Occipital lobe (tissue), 2 donors: ENCODE results near the gene ENDOG. TPM values are rescaled to one million over a fixed set of nuclear protein-coding genes. Genes with fewer than 3 reads are reported as not detected.
"Not testable (repeated sequence)": the region's sequence is repeated elsewhere in the genome, so short reads cannot be mapped to it uniquely, and the experiment has no call there.

Source experiments
- DNase-seq: peaks from one replicate; lab custom pipeline; 2025; lab: John Stamatoyannopoulos, UW
- total RNA-seq: library from RNA; depleted of rRNA; stranded (reverse); fragments of >200 nt; gene quantifications from one replicate; pipeline ENCODE4 v1.2.3, GENCODE V29; 2014

Gene ENDOG
- 21.1 TPM for total RNA-seq

GRCh38 chr9:128818099-128818838 lies at the start of gene ENDOG:
TSS of gene ENDOG (plus strand) at chr9:128818500. CDS start at chr9:128818685, 185 bp downstream.
- DNase-seq = peak; percentile 94

- no peak for DNase-seq
Observed at GRCh38 chr9:128768606-128769005, 49.7 kb upstream of the ENDOG start.

DNA sequence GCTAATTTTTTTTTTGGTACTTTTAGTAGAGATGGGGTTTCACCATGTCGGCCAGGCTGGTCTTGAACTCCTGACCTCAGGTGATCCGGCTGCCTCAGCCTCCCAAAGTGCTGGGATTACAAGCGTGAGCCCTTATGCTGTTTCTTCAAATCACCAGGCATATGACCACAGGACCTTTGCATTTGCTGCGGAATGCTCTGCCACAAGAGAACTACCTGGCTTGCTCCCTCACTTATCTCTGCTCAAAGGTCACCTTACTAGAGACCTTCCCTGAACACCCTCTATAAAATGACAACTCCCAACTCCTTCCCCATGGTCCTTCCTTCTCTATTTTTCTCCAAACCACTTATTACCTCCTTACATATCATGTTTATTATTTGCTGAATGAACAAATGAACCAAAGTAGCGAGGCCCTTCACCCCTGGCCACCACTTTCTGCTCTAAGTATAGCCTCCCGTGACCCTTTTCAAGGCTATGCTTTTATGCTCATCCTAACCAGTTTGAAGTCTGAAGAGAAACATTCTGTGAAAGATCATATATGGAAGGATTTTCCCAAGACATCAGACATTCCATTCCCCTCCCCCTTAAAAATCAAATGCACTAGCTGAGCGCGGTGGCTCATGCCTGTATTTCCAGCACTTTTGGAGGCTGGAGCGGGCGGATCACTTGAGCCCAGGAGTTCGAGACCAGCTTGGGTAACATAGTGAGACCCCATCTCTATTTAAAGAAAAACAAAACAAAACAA lies 47.8 kb upstream of the ENDOG start:
- no peak for DNase-seq

- DNase-seq = no peak
Observed at GRCh38 chr9:128771094-128771721, 47.1 kb upstream of the ENDOG start.

DNA sequence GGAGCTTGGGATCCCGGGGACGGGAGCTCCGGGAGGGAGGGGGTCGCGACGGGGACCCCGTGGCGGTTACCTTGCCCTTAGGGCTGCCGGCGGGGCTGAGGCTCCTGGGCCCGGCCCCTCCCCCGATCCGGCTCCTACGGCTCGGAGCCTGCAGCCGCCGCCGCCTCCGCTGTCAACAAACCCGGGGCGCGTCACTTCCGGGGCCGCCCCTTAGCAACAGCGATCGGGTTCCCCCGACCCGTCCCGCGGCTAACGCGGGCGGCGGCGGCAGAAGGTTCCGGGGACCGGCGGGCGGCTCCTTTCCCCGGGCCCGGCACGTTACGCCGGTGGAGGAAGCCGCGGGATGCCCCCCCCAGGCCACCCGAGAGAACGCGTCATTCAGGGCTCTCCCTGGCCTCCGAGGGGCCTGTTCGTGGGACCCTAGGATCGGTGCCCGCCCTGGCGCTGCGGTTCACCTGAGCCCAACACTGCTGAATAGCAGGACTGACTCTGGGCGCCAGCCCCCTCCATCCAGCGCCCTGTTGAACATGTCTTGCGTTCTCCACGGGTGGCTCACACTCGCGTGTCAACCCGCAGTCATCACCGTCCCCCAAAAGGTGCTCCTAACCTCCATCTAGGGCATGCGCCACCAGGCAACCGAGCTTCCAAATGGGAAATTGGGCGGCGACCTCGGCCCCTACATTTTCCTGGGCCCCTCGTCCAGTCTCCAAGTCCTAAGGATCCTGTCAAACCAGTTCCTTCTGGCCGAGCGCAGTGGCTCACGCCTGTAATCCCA lies 46.4 kb upstream of the ENDOG start, which contains the start of gene ZER1:
Gene ZER1, minus strand, starts transcription at position 183 of the 775 bp plus-strand sequence. CDS start 16,362 bp downstream, outside the sequence.
- peak; percentile 87 for DNase-seq

DNA sequence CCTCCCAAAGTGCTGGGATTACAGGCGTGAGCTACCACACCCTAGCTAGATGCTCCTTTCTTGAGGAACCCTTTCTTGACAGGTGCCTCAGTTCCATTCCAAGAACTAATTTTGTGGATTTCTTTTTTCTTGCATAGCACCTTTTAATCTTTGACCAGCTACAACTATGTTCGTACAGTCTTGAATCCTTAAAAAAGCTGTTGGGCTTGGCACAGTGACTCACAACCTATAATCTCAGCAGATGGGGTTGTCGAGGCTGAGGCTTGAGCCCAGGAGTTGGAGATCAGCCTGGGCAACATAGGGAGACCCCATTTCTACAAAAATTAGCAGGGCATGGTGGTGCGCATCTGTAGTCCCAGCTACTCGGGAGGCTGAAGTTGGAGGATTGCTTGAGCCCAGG lies 45.3 kb upstream of the ENDOG start:
- no peak for DNase-seq

DNA sequence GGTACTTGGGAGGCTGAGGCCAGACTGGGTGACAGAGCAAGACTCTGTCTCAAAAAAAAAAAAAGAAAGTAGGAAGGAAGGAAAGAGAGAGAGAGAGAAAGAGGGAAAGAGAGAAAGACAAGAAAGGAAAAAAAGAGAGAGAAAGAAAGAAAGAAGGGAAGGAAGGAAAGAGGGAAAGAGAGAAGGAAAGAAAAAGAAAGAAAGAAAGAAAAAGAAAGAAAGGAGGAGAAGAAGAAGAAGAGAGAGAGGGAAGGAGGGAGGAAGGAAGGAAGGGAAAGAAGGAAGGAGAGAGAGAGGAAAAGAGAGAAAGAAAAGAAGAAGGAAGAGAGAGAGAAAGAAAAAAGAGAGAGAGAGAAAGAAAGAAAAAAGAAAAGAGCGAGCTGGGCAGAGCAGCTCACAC lies 43.5 kb upstream of the ENDOG start:
- no peak for DNase-seq

- DNase-seq = not testable (repeated sequence)
Observed at GRCh38 chr9:128780093-128780492, 38.2 kb upstream of the ENDOG start.

DNA sequence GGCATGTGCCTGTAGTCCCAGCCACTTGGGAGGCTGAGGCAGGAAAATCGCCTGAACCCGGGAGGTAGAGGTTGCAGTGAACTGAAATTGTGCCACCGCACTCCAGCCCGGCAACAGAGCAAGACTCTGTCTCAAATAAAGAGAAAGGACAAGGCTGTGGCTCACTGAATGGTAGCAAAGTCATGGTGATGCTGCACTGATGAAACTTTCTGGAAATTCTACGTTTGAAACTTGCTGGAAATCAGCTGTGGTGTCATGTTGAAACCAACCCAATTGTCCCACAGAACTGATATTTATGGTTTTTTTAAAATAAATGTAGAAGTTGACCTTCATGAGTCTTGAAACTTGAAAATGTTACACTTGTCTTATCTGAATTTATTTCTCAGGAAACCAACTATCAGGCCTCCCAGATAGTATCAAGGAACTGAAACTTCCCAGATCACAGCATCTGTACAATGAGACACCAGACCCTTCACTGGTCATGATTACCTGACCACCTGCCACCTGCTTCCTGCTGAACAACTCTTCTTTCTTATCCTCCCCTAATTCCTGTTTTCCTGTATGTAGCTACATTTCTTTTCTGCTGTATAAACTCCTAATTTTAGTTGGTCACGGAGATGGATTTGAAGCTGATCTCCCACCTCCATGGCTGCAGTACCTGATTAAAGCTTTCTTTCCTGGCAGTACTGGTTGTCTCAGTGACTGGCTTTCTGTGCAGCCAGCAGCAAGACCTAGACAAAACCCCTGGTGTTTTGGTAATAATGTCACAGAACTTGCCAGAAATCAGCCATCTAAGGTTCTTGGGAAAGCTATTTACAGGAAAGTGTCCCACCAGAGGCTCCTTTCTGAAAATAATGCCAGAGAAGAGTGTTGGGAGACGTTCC lies 36.9 kb upstream of the ENDOG start:
- no peak for DNase-seq

- DNase-seq = no peak
Observed at GRCh38 chr9:128782669-128783068, 35.6 kb upstream of the ENDOG start.

DNA sequence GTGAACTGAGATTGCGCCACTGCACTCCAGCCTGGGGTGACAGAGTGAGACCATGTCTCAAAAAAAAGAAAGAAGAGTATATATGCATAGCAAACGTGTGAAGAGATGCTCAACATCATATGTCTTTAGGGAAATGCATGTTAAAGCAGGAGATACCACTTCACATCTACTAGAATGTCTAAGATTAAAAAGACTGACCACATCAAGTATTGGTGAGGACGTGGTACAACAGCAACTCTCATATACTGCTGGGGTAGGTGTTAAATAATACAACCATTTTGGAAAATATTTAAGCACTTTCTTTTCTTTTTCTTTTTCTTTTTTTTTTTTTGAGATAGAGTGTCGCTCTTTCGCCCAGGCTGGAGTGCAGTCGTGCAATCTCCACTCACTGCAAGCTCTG lies 32.9 kb upstream of the ENDOG start:
- no peak for DNase-seq

DNA sequence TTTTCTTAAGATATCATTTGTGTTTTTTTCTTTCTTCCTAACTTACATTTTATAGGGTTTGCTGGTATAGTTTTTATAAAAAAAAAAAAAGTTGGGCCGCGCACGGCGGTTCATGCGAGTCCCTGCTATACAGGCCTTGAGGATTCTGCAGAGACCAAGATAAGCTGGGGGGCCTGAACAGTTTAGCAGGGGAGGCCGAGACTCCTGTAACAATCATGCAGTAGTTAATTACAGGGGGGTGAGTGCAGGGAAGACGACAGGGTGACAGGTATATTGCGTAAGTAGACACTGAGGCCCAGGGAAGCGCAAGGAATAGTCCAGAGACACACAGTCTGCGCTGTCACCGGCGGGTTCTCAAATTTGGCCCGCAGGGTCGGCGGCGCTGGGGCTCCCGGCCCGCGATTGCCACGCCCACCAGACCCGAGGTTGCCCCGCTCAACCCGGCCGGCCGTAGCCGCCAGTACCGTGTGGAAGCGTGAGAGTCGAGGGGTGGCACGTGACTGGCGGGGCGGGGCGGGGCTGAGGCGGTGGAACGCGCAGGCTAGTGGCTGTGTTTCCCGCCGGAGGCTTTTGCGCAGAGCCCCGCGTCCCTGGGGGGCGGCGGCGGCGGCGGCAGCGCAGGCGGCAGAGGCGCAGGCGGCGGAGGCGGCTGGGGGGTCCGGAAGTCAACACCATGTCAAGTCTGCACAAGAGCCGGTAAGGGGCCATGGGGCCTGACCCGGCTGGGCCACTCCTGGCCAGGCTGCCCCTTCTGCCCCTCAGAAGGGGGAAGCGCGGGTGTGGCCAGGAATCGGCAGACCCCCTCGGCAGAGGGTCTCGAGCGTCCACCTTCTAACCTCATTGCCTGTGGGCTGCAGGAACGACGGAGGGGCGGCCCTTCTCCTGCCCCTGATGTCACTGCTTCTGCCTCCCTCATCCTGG lies 31.4 kb upstream of the ENDOG start, which contains the start of gene TBC1D13:
Gene TBC1D13, plus strand, starts transcription at position 573 of the 921 bp plus-strand sequence. Its CDS starts 101 bp downstream, at position 674.
- DNase-seq = peak; percentile 74

DNA sequence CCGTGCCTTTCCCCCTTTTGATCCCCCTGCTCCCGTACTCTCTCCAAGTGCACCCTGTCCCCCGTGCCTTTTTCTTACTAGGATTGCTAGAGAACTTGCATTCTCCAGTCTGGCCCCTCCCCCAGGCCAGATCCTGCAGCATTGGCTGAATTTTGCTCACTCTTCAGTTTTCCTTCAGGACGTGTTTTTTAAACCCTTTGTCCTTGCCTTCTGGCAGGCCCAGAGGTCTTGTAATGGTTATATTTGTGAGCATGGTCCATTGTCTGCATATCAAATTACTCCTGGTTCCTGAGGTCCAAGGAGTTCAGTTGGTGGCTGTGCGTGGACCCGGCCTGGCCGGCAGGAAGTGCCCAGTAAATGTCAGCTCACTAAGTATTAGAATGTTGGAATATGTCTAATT lies 30.6 kb upstream of the ENDOG start:
- no peak for DNase-seq

- DNase-seq = no peak
Observed at GRCh38 chr9:128788445-128788844, 29.9 kb upstream of the ENDOG start.

- no peak for DNase-seq
Observed at GRCh38 chr9:128790536-128790935, 27.8 kb upstream of the ENDOG start.

GRCh38 chr9:128792134-128792533 lies 26.2 kb upstream of the ENDOG start:
- no peak for DNase-seq

DNA sequence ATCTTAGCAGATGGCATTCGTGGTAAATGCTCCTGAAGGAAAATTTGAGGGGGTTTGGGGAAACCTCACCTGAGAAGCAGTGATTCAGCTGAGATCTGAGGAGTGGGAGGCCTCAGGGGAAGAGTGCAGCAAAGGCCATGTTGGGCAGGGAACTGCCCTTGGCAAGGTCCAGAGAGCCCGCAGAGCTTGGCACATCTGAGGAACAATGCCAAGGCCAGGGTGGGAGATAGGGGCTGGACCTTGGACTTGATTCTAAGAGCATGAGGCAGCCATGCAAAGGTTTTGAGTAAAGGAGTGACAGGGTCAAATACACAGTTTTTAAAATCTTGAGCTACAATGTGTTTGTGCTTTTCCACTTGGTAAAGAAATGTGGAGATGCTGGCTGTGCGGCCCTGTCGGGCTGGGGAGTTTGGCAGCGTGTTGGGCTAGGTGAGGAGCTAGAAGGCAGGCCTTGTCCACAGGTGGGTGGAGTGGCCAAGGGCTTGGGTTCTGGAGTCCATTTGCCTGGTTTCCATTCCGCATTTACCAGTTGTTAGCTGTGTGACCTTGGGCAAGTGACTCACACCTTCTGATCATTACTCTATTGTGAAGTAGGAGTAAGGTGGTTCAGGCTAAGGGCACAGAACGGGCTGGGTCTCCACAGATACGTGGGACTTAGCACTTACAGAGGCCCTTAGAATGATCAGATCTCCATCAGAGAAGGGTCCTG lies 25.2 kb upstream of the ENDOG start:
- no peak for DNase-seq

- DNase-seq = not testable (repeated sequence)
Observed at GRCh38 chr9:128794961-128795360, 23.3 kb upstream of the ENDOG start.

DNA sequence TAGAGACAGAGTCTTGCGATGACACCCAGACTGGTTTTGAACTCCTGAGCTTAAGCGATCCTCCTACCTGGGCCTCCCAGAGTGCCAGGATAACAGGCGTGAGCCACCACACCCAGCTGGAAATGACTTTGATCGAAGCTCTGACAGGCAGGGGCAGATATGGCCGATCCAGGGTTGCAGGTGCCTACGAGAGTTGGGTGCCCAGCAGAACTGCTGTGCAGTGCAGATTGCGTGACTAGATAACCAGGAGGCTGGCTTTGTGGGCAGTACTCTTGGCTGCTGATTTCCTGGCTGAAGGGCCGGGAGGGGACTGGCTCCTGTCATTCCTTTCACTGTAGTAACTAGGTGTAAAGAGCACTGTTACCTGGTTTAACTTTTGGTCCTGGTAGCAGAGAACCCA lies 19.4 kb upstream of the ENDOG start:
- no peak for DNase-seq
